ENCODE measurements around the gene PTGDR.

GRCh38 chr14:52222901-52223300 lies 44.6 kb upstream of the PTGDR start:
- TF ChIP-seq CTCF (IDR thresholded peaks at IDR 0.05): no peak
- TF ChIP-seq POLR2A (IDR thresholded peaks at IDR 0.05): no peak
- no peak for TF ChIP-seq POLR2AphosphoS5 (IDR thresholded peaks at IDR 0.05)
